CD4-positive, alpha-beta T cell treated with Interleukin-2 at 100 ng/mL for 4 hours (primary cell): ENCODE measurements around the gene NACC1.

ENCODE experiments used
- DNase-seq: peaks from one replicate; pipeline ENCODE4 v3.0.0-alpha.2; 2020; ENCODE audit warnings: low spot score

NACC1 gene

GRCh38 chr19:13120817-13121216 lies 2.8 kb downstream of the NACC1 start:
- DNase-seq: no peak

GRCh38 chr19:13121551-13122274 lies 3.6 kb downstream of the NACC1 start:
- DNase-seq: peak; percentile 32

GRCh38 chr19:13122275-13122878 lies 4.3 kb downstream of the NACC1 start:
- peak; percentile 14 for DNase-seq

DNA sequence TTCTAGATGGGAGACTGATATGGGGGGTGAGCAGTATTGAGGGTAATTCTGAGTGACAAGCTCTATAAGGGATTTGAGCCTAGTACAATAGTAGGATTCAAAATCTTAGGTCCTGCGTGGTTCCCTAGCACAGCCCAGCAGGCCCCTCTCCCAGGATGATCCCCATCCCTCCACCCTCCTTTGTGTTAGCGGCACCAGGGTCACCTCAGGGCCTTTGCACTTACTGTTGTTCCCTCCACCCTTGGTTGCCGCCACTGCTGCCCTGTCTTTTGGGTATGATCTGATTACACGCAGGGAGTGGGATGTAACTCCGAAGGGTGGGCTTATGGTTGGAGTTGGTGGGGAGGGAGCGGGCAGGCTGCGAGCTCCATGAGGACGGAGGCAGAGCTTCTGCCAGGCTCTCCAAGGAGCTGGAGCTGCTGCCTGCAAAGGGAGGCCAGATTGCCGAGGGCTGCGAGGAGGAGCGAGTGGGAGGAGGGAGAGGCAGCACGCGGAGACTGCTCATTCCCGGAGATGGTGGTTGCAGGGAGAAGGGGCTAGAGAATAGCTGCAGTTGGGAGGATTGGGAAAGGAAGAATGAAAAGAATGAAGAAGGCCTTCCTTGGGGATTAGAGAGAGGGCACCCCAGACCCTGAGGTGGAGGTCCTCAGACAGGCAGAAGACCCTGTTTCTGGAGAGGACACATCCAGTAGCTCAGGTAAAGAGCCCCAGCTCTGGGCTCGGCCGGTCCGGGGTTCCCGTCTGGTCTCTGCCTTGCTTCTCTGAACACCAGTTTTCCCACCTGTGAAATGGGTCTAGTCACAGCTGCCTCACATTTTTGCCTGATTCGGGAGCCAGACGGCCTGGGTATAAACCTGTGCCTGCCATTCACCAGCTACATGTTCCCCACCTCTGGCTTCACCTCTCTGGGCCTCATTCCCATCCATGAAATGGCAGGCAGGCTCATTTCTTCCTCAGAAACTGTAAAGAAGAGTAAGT lies 5.2 kb downstream of the NACC1 start:
- no peak for DNase-seq

DNA sequence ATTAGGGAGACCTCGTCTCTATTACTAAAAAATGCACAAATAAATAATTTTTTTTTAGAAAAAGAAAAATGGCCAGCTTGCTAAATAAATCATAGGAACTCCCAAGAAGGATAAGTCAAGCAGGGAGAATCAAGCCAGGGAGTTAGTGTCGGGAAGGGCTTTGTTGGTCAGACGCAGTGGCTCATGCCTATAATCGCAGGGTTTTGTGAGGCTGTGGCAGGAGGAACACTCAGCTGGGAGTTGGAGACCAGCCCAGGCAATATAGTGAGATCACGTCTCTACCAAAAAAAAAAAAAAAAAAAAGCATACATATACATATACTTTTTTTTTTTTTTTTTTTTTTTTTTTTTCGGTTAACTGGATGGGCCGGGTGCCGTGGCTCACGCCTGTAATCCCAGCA lies 9.0 kb downstream of the NACC1 start:
- DNase-seq: no peak

DNA sequence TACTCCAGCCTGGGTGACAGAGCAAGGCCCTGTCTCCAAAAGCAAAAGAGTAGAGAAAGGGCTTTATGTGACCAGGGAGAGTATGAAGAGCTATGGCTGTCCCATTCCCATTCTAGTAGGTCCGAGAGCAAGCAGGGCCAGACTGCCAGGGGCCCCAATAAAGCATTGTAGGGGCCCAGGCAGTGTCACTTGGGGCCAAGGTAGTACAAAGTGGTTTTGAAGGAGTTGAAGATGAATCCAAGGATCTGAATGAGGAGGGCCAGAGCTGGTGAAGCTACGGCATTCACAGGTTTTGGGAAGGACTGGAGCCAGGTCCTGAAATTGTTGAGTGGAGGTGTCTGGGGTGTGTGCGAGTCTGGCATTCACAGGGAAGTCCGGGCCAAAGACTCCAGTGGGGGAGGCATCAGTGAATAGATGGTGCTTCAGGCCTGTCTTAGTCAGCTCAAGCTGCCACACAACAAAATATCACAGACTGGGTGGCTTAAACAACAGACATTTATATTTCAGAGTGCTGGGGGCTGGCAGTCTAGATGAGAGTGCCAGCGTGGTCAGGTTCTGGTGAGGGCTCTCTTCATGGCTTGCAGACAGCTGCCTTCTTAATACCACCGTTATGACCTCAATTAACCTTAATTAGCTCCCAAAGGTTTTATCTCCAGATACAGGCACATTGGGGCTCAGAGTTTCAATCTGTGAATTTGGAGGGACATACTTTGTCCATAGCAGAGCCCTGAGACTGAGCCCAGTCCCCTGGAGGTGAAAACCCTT lies 9.9 kb downstream of the NACC1 start:
- no peak for DNase-seq

DNA sequence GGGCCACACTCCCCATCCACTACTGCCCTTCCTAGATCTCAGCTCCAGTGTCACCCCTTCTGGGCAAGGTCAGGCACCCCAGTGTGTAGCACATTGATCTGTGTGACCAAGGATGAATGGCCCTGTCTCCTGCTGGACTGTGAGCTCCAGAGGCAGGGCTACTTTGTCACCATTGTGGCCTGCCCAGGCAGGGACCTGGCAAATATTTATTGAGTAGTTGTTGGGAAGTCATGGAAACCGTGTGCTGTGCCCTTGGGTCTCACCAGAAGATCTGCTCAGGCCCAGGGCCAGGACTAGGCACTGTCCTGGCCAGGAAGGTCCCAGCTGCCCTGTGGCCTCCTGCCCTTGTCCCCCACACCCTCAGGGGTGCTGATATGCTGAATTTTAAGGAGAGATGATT lies 10.5 kb downstream of the NACC1 start:
- DNase-seq: no peak

DNA sequence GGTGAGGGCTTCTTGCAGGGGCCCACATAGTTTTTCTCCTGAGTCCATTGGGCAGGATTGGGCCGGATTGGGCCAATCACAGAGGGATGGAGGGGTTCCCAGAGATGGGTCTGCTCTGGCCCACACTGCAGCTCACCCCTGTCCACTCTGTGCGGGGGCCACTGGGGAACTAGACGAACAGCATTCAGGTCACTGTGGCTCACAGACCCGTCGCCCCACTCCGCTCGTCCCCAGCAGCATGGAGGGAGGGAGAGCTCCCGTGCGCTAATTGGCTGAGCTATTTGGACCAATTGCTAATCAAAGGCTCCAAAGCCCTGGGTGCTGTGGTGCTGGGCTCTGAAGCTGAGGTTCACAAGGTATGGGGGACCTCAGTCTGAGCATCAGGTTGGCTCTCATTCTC lies 11.3 kb downstream of the NACC1 start:
- DNase-seq: no peak

DNA sequence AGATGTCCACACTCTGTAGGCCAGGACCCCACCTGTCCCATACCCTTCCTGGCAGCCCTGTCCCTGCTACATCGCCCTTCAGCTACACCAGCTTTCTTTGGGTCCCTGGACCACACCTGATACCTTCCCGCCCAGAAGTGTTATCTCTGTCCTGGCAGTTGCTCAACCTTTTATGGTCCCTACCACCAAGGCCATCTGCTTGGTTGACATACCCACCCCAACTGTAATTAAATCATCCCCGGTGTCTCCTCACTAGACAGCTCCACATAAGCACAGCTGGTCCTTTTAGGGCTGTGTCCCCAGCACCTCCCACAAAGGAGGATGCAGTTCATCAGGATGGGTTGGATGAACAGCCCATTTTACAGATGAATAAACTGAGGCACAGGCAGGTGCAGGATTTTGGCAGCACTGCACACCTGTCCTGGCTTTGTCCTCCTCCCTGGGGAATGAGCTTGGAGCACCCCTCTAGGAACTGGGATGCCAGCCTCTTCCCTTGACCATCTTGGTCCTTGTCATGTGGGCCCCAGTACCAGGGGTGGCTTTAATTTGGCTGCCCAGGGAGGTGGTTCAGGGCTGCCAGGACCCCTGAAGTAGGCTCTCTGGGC lies 12.9 kb downstream of the NACC1 start:
- no peak for DNase-seq

- DNase-seq: peak; percentile 67
Observed at GRCh38 chr19:13132471-13133180, 14.6 kb downstream of the NACC1 start.

DNA sequence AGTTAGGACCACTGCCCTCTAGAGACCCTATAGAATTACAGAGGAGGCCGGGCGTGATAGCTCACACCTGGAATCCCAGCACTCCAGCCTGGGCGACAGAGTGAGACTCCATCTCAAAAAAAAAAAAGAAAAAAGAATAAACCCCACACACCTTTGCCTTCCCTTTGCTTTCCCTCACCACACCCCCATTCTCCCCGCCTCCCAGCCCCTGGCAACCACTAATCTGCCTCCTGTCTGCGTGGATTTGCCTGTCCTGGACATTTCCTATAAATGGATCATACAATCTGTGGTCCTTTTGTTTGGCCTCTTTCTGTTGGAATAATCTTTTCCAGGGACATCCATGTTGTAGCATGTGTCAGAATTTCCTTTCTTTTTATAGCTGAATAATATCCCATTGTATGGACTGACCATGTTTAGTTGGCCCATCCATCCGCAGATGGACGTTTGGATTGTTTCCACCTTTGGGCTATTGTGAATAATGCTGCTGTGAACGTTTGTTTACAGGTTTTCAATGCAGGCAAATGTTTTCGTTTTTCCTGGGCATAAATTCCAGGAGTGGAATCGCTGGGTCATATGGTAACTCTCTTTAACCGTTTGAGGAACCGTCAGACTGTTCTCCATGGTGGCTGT lies 15.3 kb downstream of the NACC1 start:
- no peak for DNase-seq

DNA sequence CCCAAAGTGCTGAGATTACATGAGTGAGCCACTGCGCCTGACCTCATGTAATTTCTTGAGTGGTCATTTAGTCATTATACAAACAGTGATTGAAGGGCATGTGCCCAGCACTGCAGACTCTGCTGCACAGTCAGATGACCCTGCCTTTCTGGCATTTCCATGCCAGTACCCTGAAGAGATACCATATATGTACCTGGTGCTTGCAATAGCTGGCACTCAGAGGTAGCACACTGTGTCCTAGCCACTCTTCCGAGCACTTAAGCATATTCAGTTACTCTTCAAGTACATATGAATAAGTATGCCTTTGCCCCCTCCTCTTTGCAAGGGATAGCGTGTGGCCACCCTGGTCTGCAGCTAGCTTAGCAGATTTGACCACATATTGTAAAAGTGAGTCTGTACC lies 16.6 kb downstream of the NACC1 start:
- DNase-seq: no peak

- no peak for DNase-seq
Observed at GRCh38 chr19:13135068-13136062, 17.3 kb downstream of the NACC1 start.

DNA sequence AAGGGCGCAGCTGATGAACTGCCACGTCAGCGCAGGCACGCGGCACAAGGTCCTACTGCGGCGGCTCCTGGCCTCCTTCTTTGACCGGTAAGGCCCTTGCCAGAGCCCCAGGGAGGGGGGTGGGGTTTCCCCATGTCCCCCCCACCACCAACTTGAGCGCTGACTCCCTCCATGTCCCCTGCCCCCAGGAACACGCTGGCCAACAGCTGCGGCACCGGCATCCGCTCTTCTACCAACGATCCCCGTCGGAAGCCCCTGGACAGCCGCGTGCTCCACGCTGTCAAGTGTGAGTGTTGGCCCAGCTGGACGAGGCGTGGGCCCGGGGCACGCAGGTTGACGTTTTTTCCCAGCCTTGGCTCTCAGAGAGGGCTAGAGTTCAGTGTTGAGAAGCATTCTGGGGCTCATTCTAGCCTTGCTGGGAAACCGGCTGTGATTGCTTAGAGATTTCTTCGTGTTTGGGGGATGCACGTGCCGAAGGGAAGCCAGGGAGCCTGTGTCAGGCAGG lies 19.3 kb downstream of the NACC1 start:
- DNase-seq: no peak

DNA sequence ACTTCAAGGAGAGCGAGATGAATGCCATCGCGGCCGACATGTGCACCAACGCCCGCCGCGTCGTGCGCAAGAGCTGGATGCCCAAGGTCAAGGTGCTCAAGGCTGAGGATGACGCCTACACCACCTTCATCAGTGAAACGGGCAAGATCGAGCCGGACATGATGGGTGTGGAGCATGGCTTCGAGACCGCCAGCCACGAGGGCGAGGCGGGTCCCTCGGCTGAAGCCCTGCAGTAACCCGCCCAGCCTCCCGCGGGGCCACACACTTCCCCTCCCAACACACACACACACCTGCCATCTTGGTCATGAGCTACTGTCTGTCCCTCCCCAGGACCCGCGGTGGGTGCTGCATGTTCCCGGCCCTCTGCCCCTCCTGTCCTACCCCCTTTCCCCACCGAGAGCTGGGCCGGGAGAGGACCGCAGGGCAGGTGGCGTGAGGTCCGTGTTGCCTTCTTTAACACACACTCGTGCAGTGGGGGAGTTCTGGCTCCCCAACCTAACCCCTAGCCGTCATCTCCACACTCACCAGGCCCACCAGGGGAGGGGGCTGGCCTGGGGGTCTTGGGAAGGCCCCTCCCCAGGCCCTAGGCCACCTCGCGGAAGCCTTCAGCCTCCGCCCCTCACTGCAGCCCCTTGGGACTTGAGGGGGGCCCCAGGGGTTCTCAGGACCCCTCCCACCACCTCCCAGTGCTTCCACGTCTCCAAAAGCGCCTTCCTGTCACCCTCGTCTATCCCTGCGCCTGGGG lies 20.3 kb downstream of the NACC1 start:
- DNase-seq: no peak

- DNase-seq: no peak
Observed at GRCh38 chr19:13138916-13139198, 20.8 kb downstream of the NACC1 start.

GRCh38 chr19:13139633-13140311 lies 21.7 kb downstream of the NACC1 start:
- no peak for DNase-seq
